WTC11 (cell line): Measurements from ENCODE around the gene GARIN3. TPM values are rescaled to one million over a fixed set of nuclear protein-coding genes. Genes with fewer than 3 reads are reported as not detected.

Experiments used
- ATAC-seq: fragments of 200-7000 bp; cut with Tn5 transposase; 2 replicates; pipeline ENCODE4 v1.10.0; 2021; ENCODE audit warnings: mild to moderate bottlenecking, moderate library complexity
- CTCF ChIA-PET: fragments of 300-600 bp; sonication (Branson Sonifier 250); formaldehyde crosslinking; loops from one replicate; lab custom pipeline; 2021; ENCODE audit warnings: antibody characterized with exemption; lab: Charles Lee
- POLR2A ChIA-PET: fragments of 350-600 bp; sonication (Branson Sonifier 250); formaldehyde crosslinking; loops from one replicate; lab custom pipeline; 2021; ENCODE audit warnings: antibody characterized with exemption; lab: Charles Lee
- DNase-seq: peaks from one replicate; pipeline ENCODE4 v3.0.0; 2021; ENCODE audit warnings: low spot score
- H3K27ac Mint-ChIP-seq: 2 replicates; pipeline ENCODE4 v1.8.0; 2021; ENCODE audit warnings: mixed read lengths
- H3K27me3 Mint-ChIP-seq: 2 replicates; pipeline ENCODE4 v1.8.0; 2021; ENCODE audit warnings: low read depth, mild to moderate bottlenecking, moderate library complexity, mixed read lengths
- H3K36me3 Mint-ChIP-seq: 2 replicates; pipeline ENCODE4 v1.8.0; 2021; ENCODE audit warnings: mixed read lengths
- H3K4me1 Mint-ChIP-seq: 2 replicates; pipeline ENCODE4 v1.8.0; 2022; ENCODE audit warnings: mixed read lengths
- H3K4me3 Mint-ChIP-seq: 2 replicates; pipeline ENCODE4 v1.8.0; 2021; ENCODE audit warnings: mild to moderate bottlenecking, moderate library complexity, mixed read lengths
- H3K9me3 Mint-ChIP-seq: 2 replicates; pipeline ENCODE4 v1.8.0; 2021; ENCODE audit warnings: mixed read lengths
- ATF1 ChIP-seq: sonication (generic); formaldehyde crosslinking; IDR thresholded peaks from 2 replicates; pipeline ENCODE4 v1.8.1; 2023; ENCODE audit warnings: mild to moderate bottlenecking, moderate library complexity, missing genetic modification reagents
- CDX4 ChIP-seq: fragments of 250-450 bp; sonication (Bioruptor Pico); IDR thresholded peaks from 2 replicates; pipeline ENCODE4 v1.9.0; 2021; ENCODE audit warnings: moderate library complexity, mild to moderate bottlenecking, inconsistent platforms, borderline replicate concordance
- ELF4 ChIP-seq: sonication (generic); formaldehyde crosslinking; IDR thresholded peaks from 2 replicates; pipeline ENCODE4 v1.8.1; 2022; ENCODE audit warnings: low read depth, mild to moderate bottlenecking, moderate library complexity, missing genetic modification reagents
- FOXK1 ChIP-seq: sonication (generic); formaldehyde crosslinking; IDR thresholded peaks from 2 replicates; pipeline ENCODE4 v1.8.0; 2022; ENCODE audit warnings: mild to moderate bottlenecking, moderate library complexity, missing genetic modification reagents
- FOXP1 ChIP-seq: sonication (generic); formaldehyde crosslinking; IDR thresholded peaks from 2 replicates; pipeline ENCODE4 v1.8.0; 2022; ENCODE audit warnings: missing genetic modification reagents, mild to moderate bottlenecking, moderate library complexity, borderline replicate concordance
- GRHL2 ChIP-seq: fragments of 250-450 bp; sonication (Bioruptor Pico); IDR thresholded peaks from 2 replicates; pipeline ENCODE4 v1.8.0; 2022; ENCODE audit warnings: mild to moderate bottlenecking, moderate library complexity; ENCODE audit not compliant: insufficient replicate concordance, severe bottlenecking
- JAZF1 ChIP-seq: fragments of 250-450 bp; sonication (Bioruptor Pico); IDR thresholded peaks from 2 replicates; pipeline ENCODE4 v1.9.0; 2021; ENCODE audit warnings: moderate library complexity, mild to moderate bottlenecking, inconsistent platforms
- NFYB ChIP-seq: sonication (generic); formaldehyde crosslinking; conservative IDR thresholded peaks from 2 replicates; pipeline ENCODE4 v1.8.0; 2022; ENCODE audit warnings: low read depth, missing genetic modification reagents
- NR1H2 ChIP-seq: sonication (generic); formaldehyde crosslinking; IDR thresholded peaks from 2 replicates; pipeline ENCODE4 v1.9.0; 2021; ENCODE audit warnings: mild to moderate bottlenecking, moderate library complexity, missing genetic modification reagents
- RELA ChIP-seq: sonication (generic); formaldehyde crosslinking; IDR thresholded peaks from 2 replicates; pipeline ENCODE4 v1.8.1; 2022; ENCODE audit warnings: missing genetic modification reagents, mild to moderate bottlenecking, borderline replicate concordance
- SMAD3 ChIP-seq: sonication (generic); formaldehyde crosslinking; IDR thresholded peaks from 2 replicates; pipeline ENCODE4 v1.8.0; 2022; ENCODE audit warnings: missing genetic modification reagents, mild to moderate bottlenecking, borderline replicate concordance
- SP1 ChIP-seq: sonication (generic); formaldehyde crosslinking; conservative IDR thresholded peaks from 2 replicates; pipeline ENCODE4 v1.8.1; 2022; ENCODE audit warnings: missing genetic modification reagents
- TEAD4 ChIP-seq: sonication (generic); formaldehyde crosslinking; IDR thresholded peaks from 2 replicates; pipeline ENCODE4 v1.8.0; 2022; ENCODE audit warnings: mild to moderate bottlenecking, missing genetic modification reagents
- ZNF281 ChIP-seq: sonication (generic); formaldehyde crosslinking; IDR thresholded peaks from 2 replicates; pipeline ENCODE4 v1.8.0; 2023; ENCODE audit warnings: mild to moderate bottlenecking, missing genetic modification reagents
- ZNF396 ChIP-seq: fragments of 250-450 bp; sonication (Bioruptor Pico); IDR thresholded peaks from 2 replicates; pipeline ENCODE4 v1.8.0; 2021; ENCODE audit warnings: mild to moderate bottlenecking, moderate library complexity, borderline replicate concordance
- ZNF425 ChIP-seq: fragments of 250-450 bp; sonication (Bioruptor Pico); conservative IDR thresholded peaks from 2 replicates; pipeline ENCODE4 v1.9.0; 2021; ENCODE audit warnings: mild to moderate bottlenecking
- ZNF512 ChIP-seq: sonication (generic); formaldehyde crosslinking; IDR thresholded peaks from 2 replicates; pipeline ENCODE4 v1.8.1; 2022; ENCODE audit warnings: missing genetic modification reagents, borderline replicate concordance
- ZNF532 ChIP-seq: fragments of 250-450 bp; sonication (Bioruptor Pico); IDR thresholded peaks from 2 replicates; pipeline ENCODE4 v1.9.0; 2021; ENCODE audit warnings: mild to moderate bottlenecking, borderline replicate concordance
- total RNA-seq: library from RNA; stranded (reverse); gene quantifications from 3 replicates; pipeline ENCODE4 v1.2.3, GENCODE V29; 2021

GARIN3 gene
- total RNA-seq, 1 experiment from 2014 or later, result not detected

- TF ChIP-seq CDX4 (CRISPR knock-in tag) (no peak), JAZF1 (no peak), ZNF396 (CRISPR knock-in tag) (no peak), FOXP1 (CRISPR knock-in tag) (no peak), ZNF512 (CRISPR knock-in tag) (no peak), ZNF425 (CRISPR knock-in tag) (no peak)
These were observed 9.1 kb upstream of the GARIN3 start (continued) for GRCh38 chr5:157175071-157175612.

- H3K27me3 Mint-ChIP-seq, result peaks cover 6% of the 10 kb centered on the region
- peaks cover 25% of the 10 kb centered on the region for H3K36me3 Mint-ChIP-seq
- DNase-seq, result no peak
- no peak for TF ChIP-seq ZNF396 (CRISPR knock-in tag)
- TF ChIP-seq, all 79 proteins: peak for 0
- Mint-ChIP-seq H3K4me1 (peaks cover 9% of the 10 kb centered on the region; the same call in 1 of the 2 replicates), H3K9me3 (peaks cover 31% of the 10 kb centered on the region), H3K27ac (no peak overlapping the region), H3K4me3 (no peak overlapping the region)
- POLR2A ChIA-PET, result no interaction called here
- no peak for ATAC-seq
- CTCF ChIA-PET, result no interaction called here
These were observed 6.3 kb upstream of the GARIN3 start for GRCh38 chr5:157172403-157172802.

GRCh38 chr5:157168286-157168685 lies 2.2 kb upstream of the GARIN3 start:
- peaks cover 9% of the 10 kb centered on the region; the same call in 1 of the 2 replicates for H3K4me1 Mint-ChIP-seq
- peaks cover 6% of the 10 kb centered on the region for H3K27me3 Mint-ChIP-seq
- H3K4me3 Mint-ChIP-seq, result no peak overlapping the region
- POLR2A ChIA-PET, result no interaction called here
- peaks cover 27% of the 10 kb centered on the region for H3K9me3 Mint-ChIP-seq
- CTCF ChIA-PET, result no interaction called here
- no peak for TF ChIP-seq GRHL2 (CRISPR knock-in tag)
- TF ChIP-seq SMAD3 (CRISPR knock-in tag), result no peak
- TF ChIP-seq ATF1, result no peak
- TF ChIP-seq ZNF281 (CRISPR knock-in tag), result no peak
- TF ChIP-seq NFYB (CRISPR knock-in tag), result no peak
- no peak for TF ChIP-seq NR1H2 (CRISPR knock-in tag)
- no peak for TF ChIP-seq ELF4 (CRISPR knock-in tag)
- no peak for TF ChIP-seq RELA (CRISPR knock-in tag)
- no peak for TF ChIP-seq TEAD4 (CRISPR knock-in tag)
- TF ChIP-seq FOXK1 (CRISPR knock-in tag), result no peak
- TF ChIP-seq SP1 (CRISPR knock-in tag), result no peak
- no peak for TF ChIP-seq ZNF532 (CRISPR knock-in tag)
- TF ChIP-seq, all 79 proteins: peak for 0
- ATAC-seq (no peak), DNase-seq (no peak)
- peaks cover 25% of the 10 kb centered on the region for H3K36me3 Mint-ChIP-seq
- H3K27ac Mint-ChIP-seq, result no peak overlapping the region
